Neuron (in vitro differentiated cells): Measurements from ENCODE around the gene SLC35E1.
"Not testable (repeated sequence)": the region's sequence is repeated elsewhere in the genome, so short reads cannot be mapped to it uniquely, and the experiment has no call there.

Experiments used
- H2AFZ ChIP-seq: one replicate; pipeline ENCODE4 v1.6.1; 2013; ENCODE audit warnings: low read depth, mild to moderate bottlenecking, inconsistent platforms, low read length, moderate library complexity
- H3K27me3 ChIP-seq: one replicate; pipeline ENCODE4 v1.6.1; 2013; ENCODE audit warnings: low read length; ENCODE audit not compliant: insufficient read depth
- H3K36me3 ChIP-seq: one replicate; pipeline ENCODE4 v1.6.1; 2013; ENCODE audit warnings: low read length; ENCODE audit not compliant: insufficient read depth
- H3K4me1 ChIP-seq: one replicate; pipeline ENCODE4 v1.6.1; 2013; ENCODE audit warnings: low read length; ENCODE audit not compliant: insufficient read depth
- H3K4me3 ChIP-seq: 2 replicates; pipeline ENCODE4 v1.5.1; 2013; ENCODE audit warnings: mild to moderate bottlenecking, low read length, moderate library complexity
- H3K9me3 ChIP-seq: one replicate; pipeline ENCODE4 v1.6.1; 2013; ENCODE audit warnings: low read length

The SLC35E1 gene

GRCh38 chr19:16516923-16517610 lies 55.1 kb downstream of the SLC35E1 start:
- Histone ChIP-seq H3K4me1 (no peaks in the 10 kb centered on the region), H3K36me3 (peaks cover 70% of the 10 kb centered on the region), H3K4me3 (no peak overlapping the region), H3K27me3 (no peaks in the 10 kb centered on the region), H2AFZ (no peak overlapping the region), H3K9me3 (no peaks in the 10 kb centered on the region)

DNA sequence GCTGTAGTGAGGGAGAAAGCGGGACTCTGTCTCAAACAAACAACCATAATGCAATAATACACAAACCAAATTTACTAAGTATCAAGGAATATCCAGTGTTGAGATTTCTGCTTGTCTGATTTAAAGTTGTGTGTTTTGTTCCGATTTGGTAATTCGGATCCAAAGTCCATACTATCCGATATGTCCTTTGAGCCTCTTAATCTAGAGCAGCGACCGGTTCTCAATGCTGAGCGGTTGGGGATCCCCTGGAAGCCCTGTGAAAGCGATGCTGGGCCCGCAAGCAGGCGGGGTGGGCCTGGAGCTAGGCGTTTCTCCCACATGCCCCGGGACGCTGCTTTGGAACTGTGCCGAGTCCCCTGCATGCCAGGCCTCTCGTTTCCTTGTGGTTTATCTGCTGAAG lies 55.8 kb downstream of the SLC35E1 start:
- Histone ChIP-seq H3K9me3 (no peaks in the 10 kb centered on the region), H3K4me1 (no peaks in the 10 kb centered on the region), H3K4me3 (no peak overlapping the region), H3K36me3 (peaks cover 63% of the 10 kb centered on the region), H3K27me3 (no peaks in the 10 kb centered on the region), H2AFZ (no peak overlapping the region)

- H3K27me3 ChIP-seq: no peaks in the 10 kb centered on the region
Measured at GRCh38 chr19:16514383-16515019, 57.7 kb downstream of the SLC35E1 start.

GRCh38 chr19:16512611-16513010 lies 59.6 kb downstream of the SLC35E1 start:
- H3K36me3 ChIP-seq: peaks cover 42% of the 10 kb centered on the region
- not testable (repeated sequence) for H2AFZ ChIP-seq

More at GRCh38 chr19:16514383-16515019, 57.7 kb downstream of the SLC35E1 start:
- H3K9me3 ChIP-seq: no peaks in the 10 kb centered on the region
- H3K36me3 ChIP-seq: peaks cover 56% of the 10 kb centered on the region
- no peak overlapping the region for H2AFZ ChIP-seq
- no peaks in the 10 kb centered on the region for H3K4me1 ChIP-seq
- no peak overlapping the region for H3K4me3 ChIP-seq

GRCh38 chr19:16509141-16510061 lies 62.8 kb downstream of the SLC35E1 start:
- Histone ChIP-seq H3K4me1 (no peaks in the 10 kb centered on the region), H3K27me3 (no peaks in the 10 kb centered on the region), H3K36me3 (peaks cover 28% of the 10 kb centered on the region), H2AFZ (no peak overlapping the region), H3K9me3 (no peaks in the 10 kb centered on the region), H3K4me3 (no peak overlapping the region)

More at GRCh38 chr19:16512611-16513010, 59.6 kb downstream of the SLC35E1 start:
- H3K9me3 ChIP-seq, H3K4me1 ChIP-seq, H3K4me3 ChIP-seq, H3K27me3 ChIP-seq: not testable (repeated sequence)

- Histone ChIP-seq H3K4me1 (no peaks in the 10 kb centered on the region), H3K9me3 (no peaks in the 10 kb centered on the region), H3K4me3 (no peak overlapping the region), H3K27me3 (no peaks in the 10 kb centered on the region), H3K36me3 (peaks cover 33% of the 10 kb centered on the region), H2AFZ (no peak overlapping the region)
Measured at GRCh38 chr19:16508546-16508945, 63.7 kb downstream of the SLC35E1 start.

- no peaks in the 10 kb centered on the region for H3K4me1 ChIP-seq
- peaks cover 34% of the 10 kb centered on the region for H3K36me3 ChIP-seq
- no peak overlapping the region for H2AFZ ChIP-seq
- H3K9me3 ChIP-seq: no peaks in the 10 kb centered on the region
- no peaks in the 10 kb centered on the region for H3K27me3 ChIP-seq
- no peak overlapping the region for H3K4me3 ChIP-seq
Measured at GRCh38 chr19:16506961-16507360, 65.3 kb downstream of the SLC35E1 start.

GRCh38 chr19:16506161-16506560 lies 66.1 kb downstream of the SLC35E1 start:
- H3K9me3 ChIP-seq, H2AFZ ChIP-seq, H3K4me3 ChIP-seq, H3K4me1 ChIP-seq, H3K27me3 ChIP-seq: not testable (repeated sequence)
- peaks cover 35% of the 10 kb centered on the region for H3K36me3 ChIP-seq

- no peaks in the 10 kb centered on the region for H3K4me1 ChIP-seq
- no peak overlapping the region for H3K4me3 ChIP-seq
- H3K9me3 ChIP-seq: no peaks in the 10 kb centered on the region
- H3K27me3 ChIP-seq: no peaks in the 10 kb centered on the region
- peaks cover 26% of the 10 kb centered on the region for H3K36me3 ChIP-seq
- no peak overlapping the region for H2AFZ ChIP-seq
Measured at GRCh38 chr19:16504271-16504670, 67.9 kb downstream of the SLC35E1 start.
